HG03457 (cell line): ENCODE results near the gene NELFCD.

Source experiments
- ATAC-seq: cut with Tn5 transposase; IDR thresholded peaks from one replicate; pipeline ENCODE4 v1.9.1; 2021; ENCODE audit warnings: moderate number of reproducible peaks; ENCODE audit not compliant: unreplicated experiment

Gene NELFCD

DNA sequence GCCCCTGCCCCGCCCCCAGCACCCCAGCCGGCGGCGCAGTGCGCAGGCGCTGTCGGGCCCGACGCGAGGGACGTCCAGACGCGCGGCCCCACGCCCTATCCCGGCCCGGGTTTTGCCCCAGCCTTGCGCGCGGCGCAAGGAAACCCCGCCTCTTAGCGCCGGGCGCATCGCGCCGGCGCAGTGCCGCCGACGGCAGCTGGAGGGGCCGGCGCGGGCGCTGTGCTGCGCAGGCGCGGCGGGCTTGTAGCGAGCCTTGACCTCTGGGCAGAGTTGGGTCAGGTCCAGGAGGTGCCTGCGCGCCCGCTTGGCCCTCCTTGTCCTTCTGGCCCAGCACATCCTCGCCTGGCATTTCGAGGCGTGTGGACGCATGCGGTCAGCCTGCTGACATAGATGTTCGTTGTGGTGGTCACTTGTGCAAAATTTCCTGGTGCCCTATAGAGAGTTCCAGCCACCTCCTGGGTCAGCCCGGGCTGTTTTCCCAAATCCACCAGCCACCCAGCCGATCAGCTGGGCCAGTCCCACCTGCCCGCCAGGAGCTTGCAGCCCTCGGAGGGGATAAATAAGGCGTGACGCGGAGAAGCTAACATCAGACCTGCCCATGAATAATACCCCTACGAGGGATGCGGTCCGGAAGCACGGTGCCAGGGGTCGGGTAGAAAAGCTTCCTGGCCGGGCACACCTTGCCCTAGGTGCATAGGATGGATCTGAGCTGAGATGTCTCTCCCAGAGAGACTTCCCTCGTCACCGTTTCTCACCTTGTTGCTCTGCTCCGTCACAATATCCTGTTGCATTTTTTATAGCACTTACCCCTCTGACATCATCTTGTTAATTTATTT is 62.0 kb downstream of the NELFCD start:
- ATAC-seq, result peak; percentile 82

DNA sequence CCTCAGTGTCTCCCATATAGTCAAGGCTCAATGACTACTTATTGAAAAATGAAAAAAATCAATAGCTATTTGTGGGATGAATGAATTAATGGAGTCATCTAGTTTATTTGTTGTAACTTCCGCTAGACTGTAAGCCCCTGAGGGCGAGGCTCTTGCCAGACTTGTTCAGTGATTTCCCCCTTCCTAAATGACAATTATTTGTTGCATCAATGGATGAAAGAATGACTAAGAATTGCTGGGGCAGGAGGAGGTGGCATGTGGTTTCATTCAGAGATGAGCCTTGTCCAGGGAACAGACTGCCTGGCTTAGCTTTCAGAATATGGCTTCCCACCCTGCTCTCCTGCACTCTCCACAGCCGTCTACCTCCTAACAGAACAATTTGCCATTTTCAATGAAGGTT is 62.6 kb downstream of the NELFCD start:
- ATAC-seq, result no peak

- no peak for ATAC-seq
These were observed 63.2 kb downstream of the NELFCD start for GRCh38 chr20:59044295-59044694.
